Activated effector memory CD4-positive, alpha-beta T cell treated with anti-CD3 and anti-CD28 coated beads, Interleukin-2, amount 50 U/mL, for 16 hours (primary cell): ENCODE results near the gene SF1.

Source experiments
- DNase-seq: peaks from one replicate; pipeline ENCODE4 v3.0.0-alpha.2; 2020

The SF1 gene

GRCh38 chr11:64723117-64723906, 55.0 kb downstream of the SF1 start, which contains the start of gene NRXN2:
TSS of gene NRXN2 (minus strand) at chr11:64723197. CDS start at chr11:64713699, 9,498 bp downstream.
- peak; percentile 95 for DNase-seq

DNA sequence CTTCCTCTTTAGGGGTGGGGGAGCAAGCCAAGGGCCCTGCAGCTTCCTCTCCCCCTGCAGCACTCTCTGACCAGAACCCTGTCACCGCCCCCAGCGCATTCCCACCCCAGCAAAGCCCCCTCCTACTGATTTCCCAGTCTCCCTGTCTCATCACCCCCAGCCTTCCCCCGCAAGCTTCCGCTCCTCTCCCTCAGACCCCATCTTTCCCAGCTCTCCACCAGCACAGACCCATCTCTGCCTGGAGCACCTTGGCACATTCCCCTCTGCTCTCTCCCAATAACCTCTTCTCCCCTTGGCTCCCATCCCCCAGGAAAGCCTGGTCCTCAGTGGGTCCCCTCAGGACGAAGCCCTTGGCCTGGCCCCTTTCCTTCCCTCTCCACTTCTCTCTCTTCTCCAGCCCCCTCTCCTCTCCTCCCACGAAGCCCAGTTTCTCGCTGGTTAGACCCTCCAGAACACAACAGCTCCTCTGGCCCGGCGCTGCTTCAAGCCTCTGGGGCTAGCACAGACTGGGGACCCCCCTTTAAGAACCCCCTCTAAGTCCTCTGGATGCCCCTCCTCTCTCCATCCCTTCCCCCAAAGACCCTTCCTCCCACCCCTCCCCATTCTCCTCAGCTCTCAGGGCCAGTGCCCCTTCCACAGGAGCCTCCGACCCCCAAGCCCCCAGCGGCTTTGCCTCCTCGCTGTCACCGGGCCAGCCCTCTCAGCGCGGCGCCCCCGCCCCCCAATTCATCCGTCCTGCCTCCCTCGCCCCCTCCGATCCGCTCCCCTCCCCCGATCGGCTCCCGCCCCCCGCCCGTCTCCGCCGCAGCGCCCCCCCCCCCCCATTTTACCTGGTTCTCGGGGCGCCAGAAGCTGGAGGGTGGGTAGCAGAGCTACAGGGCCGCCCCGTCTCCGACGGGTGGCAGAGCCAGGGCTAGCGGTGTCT, 55.9 kb downstream of the SF1 start:
- DNase-seq = no peak

DNA sequence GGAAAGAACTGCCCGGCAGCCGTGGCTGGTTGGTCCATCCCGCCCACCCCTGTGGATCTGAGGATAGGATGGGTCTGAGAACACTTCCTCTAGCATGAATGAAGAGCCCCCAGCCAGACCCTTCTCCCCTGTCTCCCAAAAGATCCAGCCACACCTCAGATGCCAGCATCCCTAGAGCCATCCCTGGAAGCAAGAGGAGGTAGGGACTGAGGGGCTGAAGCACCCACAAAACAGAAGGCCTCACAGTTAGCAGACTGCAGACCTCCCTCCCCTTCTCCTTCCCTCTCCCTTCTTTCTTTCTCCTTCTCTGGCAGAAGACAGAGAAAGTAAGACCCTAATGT, 57.0 kb downstream of the SF1 start:
- DNase-seq = no peak

- DNase-seq = no peak
These were observed 57.5 kb downstream of the SF1 start for GRCh38 chr11:64720640-64721358.

- DNase-seq = no peak
These were observed 58.2 kb downstream of the SF1 start for GRCh38 chr11:64720167-64720566.

DNA sequence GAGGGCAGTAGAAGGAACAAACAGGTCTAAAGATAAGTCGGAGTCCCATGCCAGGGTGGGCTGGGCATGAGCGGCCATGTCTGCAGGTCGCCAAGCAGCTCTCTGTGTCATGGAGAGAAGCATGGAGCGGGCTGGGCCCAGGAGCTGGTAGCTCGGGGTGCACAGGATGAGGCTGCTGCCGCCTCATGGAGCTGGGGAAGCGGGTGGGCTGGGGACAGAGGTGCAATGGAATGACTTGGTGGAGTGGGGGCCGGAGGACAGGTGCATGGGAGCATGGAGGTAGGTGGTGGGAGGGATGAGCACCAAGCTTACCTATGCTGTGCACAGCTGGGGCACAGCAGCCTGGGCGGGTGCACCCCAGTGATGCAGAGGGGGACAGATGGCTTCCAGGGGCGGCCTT, 58.9 kb downstream of the SF1 start:
- no peak for DNase-seq

- no peak for DNase-seq
These were observed 59.6 kb downstream of the SF1 start for GRCh38 chr11:64718780-64719124.

GRCh38 chr11:64718084-64718779, 60.1 kb downstream of the SF1 start:
- DNase-seq = no peak

- no peak for DNase-seq
These were observed 61.1 kb downstream of the SF1 start for GRCh38 chr11:64717268-64717578.

- DNase-seq = no peak
These were observed 61.7 kb downstream of the SF1 start for GRCh38 chr11:64716473-64717267.

DNA sequence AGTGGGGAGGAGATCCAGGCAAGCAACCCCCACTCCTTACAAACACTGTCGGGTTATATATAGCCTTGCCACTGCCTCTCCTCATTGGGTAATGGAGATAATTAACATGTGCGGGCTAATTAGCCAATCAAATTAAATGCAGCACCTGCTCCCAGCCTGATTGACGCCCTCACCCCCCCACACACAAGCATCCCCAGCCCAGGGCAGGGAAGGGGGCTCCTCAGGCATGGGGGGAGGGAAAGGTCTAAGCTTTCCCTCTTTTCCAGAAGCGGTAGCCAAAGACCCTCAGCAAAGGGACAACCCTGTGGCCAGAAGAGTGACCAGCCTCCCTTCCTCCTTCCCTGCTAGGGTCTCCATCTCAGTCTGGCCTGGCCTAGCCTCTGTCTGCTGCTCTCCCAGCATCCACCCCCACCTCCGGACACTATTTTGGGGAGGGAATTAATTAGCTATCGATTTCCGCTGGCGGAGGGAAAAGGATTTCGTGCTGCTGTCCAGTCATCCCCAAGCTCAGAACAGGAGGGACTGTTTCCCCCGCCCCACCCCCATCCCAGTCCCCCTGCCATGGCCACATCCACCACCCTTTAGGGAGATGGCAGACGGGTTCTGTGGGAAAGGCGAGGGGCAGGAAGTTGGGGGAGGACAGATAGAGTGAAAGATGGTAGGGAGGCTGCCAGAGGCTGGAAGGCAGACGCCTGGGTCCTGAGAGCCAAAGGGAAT, 62.4 kb downstream of the SF1 start:
- DNase-seq = no peak

GRCh38 chr11:64715110-64715509, 63.2 kb downstream of the SF1 start:
- no peak for DNase-seq

DNA sequence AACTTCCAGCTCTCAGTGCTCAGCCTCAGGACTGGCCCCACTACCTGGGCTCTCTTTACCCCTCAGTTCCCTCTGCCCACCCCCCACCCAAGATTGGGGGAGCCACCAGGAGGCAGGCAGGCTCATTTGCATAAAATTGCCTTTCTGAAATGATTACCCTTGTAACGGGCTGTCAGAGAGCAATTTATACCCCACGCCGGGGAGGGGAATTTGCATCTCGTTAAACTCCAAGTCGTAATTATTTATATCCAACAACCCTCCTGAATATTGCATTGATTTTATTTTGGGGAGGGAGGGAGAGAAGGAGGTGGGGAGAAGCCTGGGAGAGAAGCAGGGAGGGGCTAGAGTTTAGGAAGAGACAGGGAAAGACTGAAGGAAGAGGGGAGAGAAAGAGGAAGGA, 63.7 kb downstream of the SF1 start:
- DNase-seq = no peak
